Stomach smooth muscle (tissue), 2 donors: ENCODE data around the gene DCUN1D3.
A peak's percentile ranks its signal among the peaks of the same experiment; 100 is the strongest.
"Not testable (repeated sequence)": the region's sequence is repeated elsewhere in the genome, so short reads cannot be mapped to it uniquely, and the experiment has no call there.

Experiments used
- H3K27ac ChIP-seq: one replicate; pipeline ENCODE4 v1.7.0; 2013; ENCODE audit warnings: mild to moderate bottlenecking, low read length, inconsistent platforms
- H3K27me3 ChIP-seq, 2 donors: one replicate each; pipeline ENCODE4 v1.7.0; 2013; ENCODE audit warnings: low read length in 2 of 2; ENCODE audit not compliant: insufficient read depth in 2 of 2, control insufficient read depth in 1 of 2
- H3K36me3 ChIP-seq, 2 donors: one replicate each; pipeline ENCODE4 v1.7.0; 2013; ENCODE audit warnings: low read length in 2 of 2; ENCODE audit not compliant: control insufficient read depth in 2 of 2, insufficient read depth in 2 of 2
- H3K4me1 ChIP-seq: one replicate; pipeline ENCODE4 v1.7.0; 2013; ENCODE audit warnings: low read length; ENCODE audit not compliant: control insufficient read depth, insufficient read depth
- H3K4me3 ChIP-seq, 2 donors: one replicate each; pipeline ENCODE4 v1.7.0; 2013; ENCODE audit warnings: low read length in 2 of 2
- H3K9ac ChIP-seq, 2 donors: one replicate each; pipeline ENCODE4 v1.7.0; 2013; ENCODE audit warnings: low read length in 2 of 2, mild to moderate bottlenecking in 1 of 2
- H3K9me3 ChIP-seq, 2 donors: one replicate each; pipeline ENCODE4 v1.7.0; 2013; ENCODE audit warnings: low read length in 2 of 2; ENCODE audit not compliant: control insufficient read depth in 2 of 2
- donor health status: healthy.
- donor health status: Pancreatic carcinoma.

The DCUN1D3 gene

GRCh38 chr16:20900299-20901067 lies at the start of gene DCUN1D3, which contains the start of gene LYRM1:
Gene DCUN1D3, minus strand, starts transcription at chr16:20900358. Its CDS starts 37,820 bp downstream, at chr16:20862538.
Gene LYRM1, plus strand, starts transcription at chr16:20900771. Its CDS starts 14,785 bp downstream, at chr16:20915556.
- Histone ChIP-seq H3K27ac (peak within 1 kb of the TSS; percentile 99), H3K9me3 (no peaks in the 10 kb centered on the region), H3K4me3 (peak within 1 kb of the TSS; percentile 92), H3K4me1 (peaks cover 37% of the 10 kb centered on the region), H3K27me3 (no peaks in the 10 kb centered on the region), H3K36me3 (peaks cover 4 to 11% of the 10 kb centered on the region in 2 donors), H3K9ac (peak within 1 kb of the TSS; percentile 97 to 98)

GRCh38 chr16:20949660-20950059 lies 49.5 kb upstream of the DCUN1D3 start:
- peaks cover 0 to 3% of the 10 kb centered on the region in 2 donors for H3K27me3 ChIP-seq
- H3K9me3 ChIP-seq, result no peaks in the 10 kb centered on the region
- no peak overlapping the region for H3K27ac ChIP-seq
- H3K4me1 ChIP-seq, result no peaks in the 10 kb centered on the region
- no peak overlapping the region for H3K9ac ChIP-seq
- H3K36me3 ChIP-seq, result no peaks in the 10 kb centered on the region
- H3K4me3 ChIP-seq, result no peak overlapping the region

DNA sequence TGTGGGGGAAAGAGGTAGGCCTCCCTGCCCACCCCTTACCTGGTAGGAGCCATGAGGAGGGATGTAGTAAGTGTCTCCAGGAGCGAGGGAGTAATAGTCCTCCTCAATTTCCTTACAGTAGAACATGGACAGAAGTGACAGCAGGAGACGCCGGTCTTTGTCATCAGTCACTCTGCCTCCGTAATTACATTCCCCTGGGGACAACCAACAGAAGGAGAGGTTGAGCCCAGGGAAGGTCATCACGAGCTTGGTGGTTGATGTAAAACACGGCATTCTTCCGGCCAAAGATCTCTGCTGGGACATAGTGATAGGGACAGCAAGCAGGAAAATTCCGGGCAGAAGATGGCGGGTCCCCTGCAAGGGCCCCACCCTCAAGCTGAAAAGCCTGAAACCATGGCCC lies 48.3 kb upstream of the DCUN1D3 start:
- Histone ChIP-seq H3K27ac (no peak overlapping the region), H3K4me3 (no peak overlapping the region), H3K4me1 (no peaks in the 10 kb centered on the region), H3K9ac (no peak overlapping the region), H3K9me3 (no peaks in the 10 kb centered on the region), H3K36me3 (no peaks in the 10 kb centered on the region), H3K27me3 (peaks cover 0 to 3% of the 10 kb centered on the region in 2 donors)

DNA sequence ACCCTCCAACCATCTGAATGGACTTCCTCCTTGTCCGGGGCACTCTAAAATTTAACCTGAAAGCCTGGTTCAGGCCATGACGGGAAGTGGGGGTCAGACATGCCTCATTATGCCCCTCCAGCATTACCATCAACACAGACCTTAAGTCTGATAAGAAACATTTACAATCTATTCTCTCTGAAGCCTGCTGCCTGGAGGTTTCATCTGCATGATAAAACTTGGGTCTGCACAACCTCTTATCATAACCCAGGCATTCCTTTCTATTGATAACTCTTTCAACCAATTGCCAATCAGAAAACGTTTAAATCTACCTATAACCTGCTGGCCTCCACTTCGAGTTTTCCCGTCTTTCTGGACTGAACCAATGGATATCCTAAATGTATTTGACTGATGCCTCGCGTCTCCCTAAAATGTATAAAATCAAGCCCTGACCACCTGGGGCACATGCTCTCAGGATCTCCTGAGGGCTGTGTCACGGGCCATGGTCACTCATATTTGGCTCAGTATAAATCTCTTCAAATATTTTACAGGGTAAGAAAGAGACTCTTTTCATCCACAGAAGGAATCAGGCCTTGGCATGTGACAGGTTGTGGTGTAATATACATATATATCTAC lies 46.0 kb upstream of the DCUN1D3 start:
- Histone ChIP-seq H3K27ac (no peak overlapping the region), H3K4me3 (no peak overlapping the region), H3K9ac (no peak overlapping the region), H3K9me3 (no peaks in the 10 kb centered on the region), H3K36me3 (no peaks in the 10 kb centered on the region), H3K27me3 (peaks cover 0 to 3% of the 10 kb centered on the region in 2 donors), H3K4me1 (no peaks in the 10 kb centered on the region)

DNA sequence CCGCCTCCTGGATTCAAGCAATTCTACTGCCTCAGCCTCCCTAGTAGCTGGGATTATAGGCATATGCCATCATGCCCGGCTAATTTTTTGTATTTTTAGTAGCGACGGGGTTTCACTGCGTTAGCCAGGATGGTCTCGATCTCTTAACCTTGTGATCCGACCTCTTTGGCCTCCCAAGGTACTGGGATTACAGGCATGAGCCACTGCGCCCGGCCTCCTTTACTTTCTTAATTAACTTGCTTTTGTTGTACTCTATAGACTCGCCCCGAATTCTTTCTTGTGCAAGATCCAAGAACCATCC lies 45.4 kb upstream of the DCUN1D3 start:
- not testable (repeated sequence) for H3K27me3 ChIP-seq, H3K36me3 ChIP-seq, H3K4me3 ChIP-seq, H3K4me1 ChIP-seq, H3K9me3 ChIP-seq, H3K27ac ChIP-seq, H3K9ac ChIP-seq

GRCh38 chr16:20944861-20945574 lies 44.9 kb upstream of the DCUN1D3 start:
- H3K36me3 ChIP-seq, result no peaks in the 10 kb centered on the region
- no peaks in the 10 kb centered on the region for H3K9me3 ChIP-seq
- no peak overlapping the region for H3K27ac ChIP-seq
- H3K4me3 ChIP-seq, result no peak overlapping the region
- no peaks in the 10 kb centered on the region for H3K4me1 ChIP-seq
- no peak overlapping the region for H3K9ac ChIP-seq
- H3K27me3 ChIP-seq, result peaks cover 0 to 3% of the 10 kb centered on the region in 2 donors

- H3K9ac ChIP-seq, result no peak overlapping the region
- no peaks in the 10 kb centered on the region for H3K36me3 ChIP-seq
- H3K4me1 ChIP-seq, result no peaks in the 10 kb centered on the region
- H3K9me3 ChIP-seq, result no peaks in the 10 kb centered on the region
- H3K27ac ChIP-seq, result no peak overlapping the region
- no peak overlapping the region for H3K4me3 ChIP-seq
- no peaks in the 10 kb centered on the region for H3K27me3 ChIP-seq
These were observed 42.1 kb upstream of the DCUN1D3 start for GRCh38 chr16:20942256-20942655.

DNA sequence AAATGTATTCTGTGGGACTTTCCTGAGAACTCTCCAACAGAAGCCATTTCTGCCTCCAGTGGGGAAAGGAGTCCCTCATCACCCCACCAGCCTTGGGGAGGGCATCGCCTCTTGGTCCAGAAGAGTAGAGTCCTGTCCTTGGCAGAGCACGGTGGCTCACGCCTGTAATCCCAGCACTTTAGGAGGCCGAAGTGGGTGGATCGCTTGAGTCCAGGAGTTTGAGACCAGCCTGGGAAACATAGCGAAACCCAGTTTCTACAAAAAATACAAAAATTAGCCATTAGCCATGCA lies 41.4 kb upstream of the DCUN1D3 start:
- H3K36me3 ChIP-seq, result no peaks in the 10 kb centered on the region
- H3K4me3 ChIP-seq, result no peak overlapping the region

GRCh38 chr16:20940871-20941635 lies 40.9 kb upstream of the DCUN1D3 start:
- no peak overlapping the region for H3K9ac ChIP-seq
- no peak overlapping the region for H3K4me3 ChIP-seq
- no peaks in the 10 kb centered on the region for H3K9me3 ChIP-seq

More for the DNA sequence above, 41.4 kb upstream of the DCUN1D3 start:
- Histone ChIP-seq H3K9ac (no peak overlapping the region), H3K4me1 (no peaks in the 10 kb centered on the region), H3K9me3 (no peaks in the 10 kb centered on the region), H3K27me3 (no peaks in the 10 kb centered on the region), H3K27ac (no peak overlapping the region)

DNA sequence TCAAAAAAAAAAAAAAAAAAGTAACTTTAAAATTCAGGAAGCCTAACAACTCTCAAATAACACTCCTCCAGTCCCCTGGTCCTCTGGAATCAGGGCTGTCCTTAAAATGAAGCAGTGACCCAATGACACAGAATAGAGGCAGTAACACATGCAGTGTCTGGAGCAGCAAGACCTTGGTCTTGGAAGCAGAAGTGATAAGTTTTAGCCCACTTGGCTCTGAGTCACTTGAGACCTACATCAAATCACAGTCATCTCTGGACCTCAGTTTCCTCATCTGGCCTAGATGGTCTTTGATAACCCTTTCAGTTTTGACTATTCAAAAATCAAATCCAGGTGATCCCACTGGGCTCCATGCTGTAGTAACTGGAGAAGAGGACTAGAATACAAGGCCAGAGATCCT lies 39.5 kb upstream of the DCUN1D3 start:
- peaks cover 0 to 2% of the 10 kb centered on the region in 2 donors for H3K27me3 ChIP-seq
- H3K9ac ChIP-seq, result no peak overlapping the region
- no peaks in the 10 kb centered on the region for H3K36me3 ChIP-seq
- H3K9me3 ChIP-seq, result no peaks in the 10 kb centered on the region
- H3K4me1 ChIP-seq, result no peaks in the 10 kb centered on the region
- H3K27ac ChIP-seq, result no peak overlapping the region
- no peak overlapping the region for H3K4me3 ChIP-seq

More at GRCh38 chr16:20940871-20941635, 40.9 kb upstream of the DCUN1D3 start:
- no peak overlapping the region for H3K27ac ChIP-seq
- H3K36me3 ChIP-seq, result no peaks in the 10 kb centered on the region
- no peaks in the 10 kb centered on the region for H3K4me1 ChIP-seq
- peaks cover 0 to 2% of the 10 kb centered on the region in 2 donors for H3K27me3 ChIP-seq
